T-helper 22 cell (primary cell): ENCODE measurements around the gene VPS11.

Experiments used
- DNase-seq: peaks from one replicate; pipeline ENCODE4 v3.0.0-alpha.2; 2020; ENCODE audit warnings: low read depth

Gene VPS11

GRCh38 chr11:119121008-119121810 lies 53.6 kb downstream of the VPS11 start, which contains the start of gene HINFP:
Gene HINFP (plus strand): TSS chr11:119121580. CDS start chr11:119126945, 5,365 bp downstream.
- peak; percentile 100 for DNase-seq

- DNase-seq, result no peak
These were observed 54.1 kb downstream of the VPS11 start for GRCh38 chr11:119121811-119122124.

GRCh38 chr11:119125821-119126220 lies 58.2 kb downstream of the VPS11 start:
- DNase-seq, result no peak

- DNase-seq, result no peak
These were observed 59.2 kb downstream of the VPS11 start for GRCh38 chr11:119126675-119127268.

GRCh38 chr11:119130662-119131061 lies 63.0 kb downstream of the VPS11 start:
- DNase-seq, result no peak
